CD14-positive monocyte (primary cell): ENCODE results near the gene GPSM3. TPM values are rescaled to one million over a fixed set of nuclear protein-coding genes. Genes with fewer than 3 reads are reported as not detected.
A peak's percentile ranks its signal among the peaks of the same experiment; 100 is the strongest.

Source experiments
- DNase-seq, 3 donors: peaks; one replicate each; pipeline ENCODE4 v3.0.0-alpha.2; 2011 to 2022
- H2AFZ ChIP-seq: 2 replicates; pipeline ENCODE4 v1.6.0; 2012; ENCODE audit warnings: mild to moderate bottlenecking, low read depth, low read length, inconsistent platforms; ENCODE audit not compliant: insufficient read depth, poor library complexity, severe bottlenecking
- H3K27ac ChIP-seq, 2 donors: 1 replicate in 1 of 2; 2 replicates in 1 of 2; pipeline ENCODE4 v1.5.1; 2012 to 2013; ENCODE audit warnings: low read length in 2 of 2, control low read depth in 1 of 2, inconsistent platforms in 1 of 2, low read depth in 1 of 2, mild to moderate bottlenecking in 1 of 2
- H3K27me3 ChIP-seq, 2 donors: one replicate each; pipeline versions ENCODE4 v1.6.0 to v1.6.1; 2011 to 2013; ENCODE audit warnings: low read length in 2 of 2; ENCODE audit not compliant: control insufficient read depth in 2 of 2, insufficient read depth in 2 of 2
- H3K36me3 ChIP-seq, 2 donors: replicated peaks in 1 of 2; 1 replicate in 1 of 2; 2 replicates in 1 of 2; pipeline versions ENCODE4 v1.5.1 to v1.6.1; 2012 to 2013; ENCODE audit warnings: low read length in 2 of 2, control low read depth in 1 of 2, inconsistent platforms in 1 of 2, mild to moderate bottlenecking in 1 of 2; ENCODE audit not compliant: insufficient read depth in 2 of 2, control insufficient read depth in 1 of 2
- H3K4me1 ChIP-seq, 2 donors: 1 replicate in 1 of 2; 2 replicates in 1 of 2; pipeline versions ENCODE4 v1.5.1 to v1.6.1; 2012 to 2013; ENCODE audit warnings: low read length in 2 of 2, control low read depth in 1 of 2, inconsistent platforms in 1 of 2, mild to moderate bottlenecking in 1 of 2, moderate library complexity in 1 of 2; ENCODE audit not compliant: insufficient read depth in 2 of 2, control insufficient read depth in 1 of 2
- H3K4me2 ChIP-seq: replicated peaks from 2 replicates; pipeline ENCODE3; 2012; ENCODE audit warnings: low read length, moderate library complexity, mild to moderate bottlenecking; ENCODE audit not compliant: poor library complexity, severe bottlenecking; ENCODE audit errors: extremely low read depth
- H3K4me3 ChIP-seq, 3 experiments: fragments of 200-600 bp in 1 of 3; sonication (generic) in 1 of 3; replicated peaks in 1 of 3; 1 replicate in 2 of 3; 2 replicates in 1 of 3; pipeline ENCODE4 v1.5.1; 2011 to 2013; ENCODE audit warnings: low read length in 3 of 3, mild to moderate bottlenecking in 3 of 3, control low read depth in 2 of 3, low read depth in 2 of 3, inconsistent platforms in 1 of 3, moderate library complexity in 1 of 3
- H3K79me2 ChIP-seq: 2 replicates; pipeline ENCODE4 v1.6.0; 2012; ENCODE audit warnings: mild to moderate bottlenecking, control low read depth, inconsistent platforms, low read length, moderate library complexity; ENCODE audit not compliant: insufficient read depth
- H3K9ac ChIP-seq: 2 replicates; pipeline ENCODE4 v1.6.0; 2017; ENCODE audit warnings: low read length, mild to moderate bottlenecking; ENCODE audit not compliant: insufficient read depth, poor library complexity, severe bottlenecking
- H3K9me3 ChIP-seq, 2 donors: replicated peaks in 1 of 2; 1 replicate in 1 of 2; 2 replicates in 1 of 2; pipeline versions ENCODE4 v1.5.1 to v1.6.1; 2012 to 2013; ENCODE audit warnings: low read length in 2 of 2, control low read depth in 1 of 2; ENCODE audit not compliant: control insufficient read depth in 1 of 2, insufficient read depth in 1 of 2
- H4K20me1 ChIP-seq: 2 replicates; pipeline ENCODE4 v1.6.0; 2012; ENCODE audit warnings: mild to moderate bottlenecking, low read length, control low read depth, moderate library complexity; ENCODE audit not compliant: insufficient read depth
- H3K27ac Mint-ChIP-seq, 7 donors: one replicate each; pipeline ENCODE4 v1.8.0; 2020; ENCODE audit warnings: mild to moderate bottlenecking in 7 of 7, mixed read lengths in 7 of 7, moderate library complexity in 6 of 7, inconsistent platforms in 2 of 7
- H3K27me3 Mint-ChIP-seq, 3 donors: one replicate each; pipeline ENCODE4 v1.8.0; 2021 to 2022; ENCODE audit warnings: low read depth in 3 of 3, mild to moderate bottlenecking in 3 of 3, mixed read lengths in 3 of 3, moderate library complexity in 3 of 3, inconsistent platforms in 1 of 3
- H3K36me3 Mint-ChIP-seq, 2 donors: one replicate each; pipeline ENCODE4 v1.8.0; 2020; ENCODE audit warnings: mixed read lengths in 2 of 2, inconsistent platforms in 1 of 2, mild to moderate bottlenecking in 1 of 2
- H3K4me1 Mint-ChIP-seq: one replicate; pipeline ENCODE4 v1.8.0; 2020; ENCODE audit warnings: mild to moderate bottlenecking, mixed read lengths
- H3K4me3 Mint-ChIP-seq, 2 donors: one replicate each; pipeline ENCODE4 v1.8.0; 2020; ENCODE audit warnings: mild to moderate bottlenecking in 2 of 2, mixed read lengths in 2 of 2, moderate library complexity in 1 of 2
- H3K9me3 Mint-ChIP-seq, 7 donors: one replicate each; pipeline ENCODE4 v1.8.0; 2020 to 2022; ENCODE audit warnings: mixed read lengths in 7 of 7, mild to moderate bottlenecking in 6 of 7, moderate library complexity in 6 of 7, inconsistent platforms in 2 of 7
- CTCF ChIP-seq: fragments of 200-600 bp; IDR thresholded peaks from one replicate; pipeline ENCODE4 v1.8.0; 2022; ENCODE audit warnings: antibody characterized with exemption, mild to moderate bottlenecking
- WGBS: methylation state at CpG from one replicate; pipeline ENCODE4 v1.1.5; 2013; ENCODE audit warnings: missing lambda C conversion rate; ENCODE audit not compliant: insufficient coverage; 5-methylcytosine and 5-hydroxymethylcytosine counted together
- intact Hi-C, 2 donors: fragments of 100-400 bp; cut with micrococcal nuclease; formaldehyde crosslinking; loops; one replicate each; pipeline versions ENCODE4 v1.15.0 to v1.15.1; 2023
- polyA plus RNA-seq, 3 donors: library from polyadenylated mRNA; depleted of rRNA in 1 of 3; unstranded in 2 of 3; stranded (reverse) in 1 of 3; fragments of 300-500 nt in 2 of 3; fragments of >200 nt in 1 of 3; fragmentation: Illumina TruSeq in 2 of 3; gene quantifications; 1 replicate in 2 of 3; 2 replicates in 1 of 3; pipeline ENCODE4 v1.2.3, GENCODE V29; 2012 to 2021

The GPSM3 gene
- polyA plus RNA-seq, 3 donors, result 86.1 to 340 (median 101) TPM

DNA sequence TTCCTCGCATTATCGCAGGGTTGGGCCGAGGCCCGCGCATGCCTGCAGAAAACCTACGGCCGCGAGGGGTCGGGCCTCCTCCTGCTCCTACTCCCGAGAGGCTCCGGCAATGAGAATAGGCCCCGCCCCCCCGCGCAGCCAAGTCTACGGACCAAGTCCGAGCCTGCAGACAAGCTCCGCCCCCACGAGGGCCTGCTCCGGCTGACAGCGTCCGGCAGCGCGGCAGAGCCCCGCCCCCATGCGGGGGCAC lies 3.1 kb upstream of the GPSM3 start:
- H3K4me1 ChIP-seq, result peaks cover 53 to 62% of the 10 kb centered on the region in 2 donors
- peak overlapping the region; percentile 98 for H3K9ac ChIP-seq
- H3K4me3 ChIP-seq, result peak overlapping the region in 2 of 3 experiments; percentile 46 to 98
- peak overlapping the region; percentile 98 to 100 (median 100) for H3K27ac Mint-ChIP-seq
- peaks cover 0 to 10% (median 2%) of the 10 kb centered on the region in 3 donors for H3K27me3 Mint-ChIP-seq
- TF ChIP-seq CTCF, result no peak
- H3K36me3 ChIP-seq, result peaks cover 0 to 7% of the 10 kb centered on the region in 2 donors
- H3K4me3 Mint-ChIP-seq, result peak overlapping the region in 1 of 2 donors; percentile 84
- H3K27ac ChIP-seq, result peak overlapping the region; percentile 98 to 99
- intact Hi-C loops, result loop anchor here (1.0 to 5.0 kb wide), 4 partner anchors 17 to 78 kb away; partner anchors contain the start of genes RNF5 (in 2 of the 2) and FKBPL (in 1 of the 2)
- H3K9me3 Mint-ChIP-seq, result peaks cover 0 to 3% (median 0%) of the 10 kb centered on the region in 7 donors
- H4K20me1 ChIP-seq, result no peaks in the 10 kb centered on the region
- H3K36me3 Mint-ChIP-seq, result peaks cover 6 to 8% of the 10 kb centered on the region in 2 donors
- H3K79me2 ChIP-seq, result peaks cover 43% of the 10 kb centered on the region
- H3K4me1 Mint-ChIP-seq, result peaks cover 56% of the 10 kb centered on the region
- 0% methylated on average over 25 of the region's 25 CpGs for WGBS
- peak overlapping the region; percentile 90 for H3K4me2 ChIP-seq
- H3K9me3 ChIP-seq, result no peaks in the 10 kb centered on the region
- no peaks in the 10 kb centered on the region for H3K27me3 ChIP-seq
- no peak overlapping the region for H2AFZ ChIP-seq
- peak; percentile 100 for DNase-seq

- H3K27ac Mint-ChIP-seq, result peak overlapping the region; percentile 97 to 100 (median 98)
- H3K4me1 ChIP-seq, result peaks cover 53 to 62% of the 10 kb centered on the region in 2 donors
- peaks cover 48% of the 10 kb centered on the region for H3K79me2 ChIP-seq
- H3K27ac ChIP-seq, result peak overlapping the region; percentile 95 to 98
- intact Hi-C loops, result loop anchor here (1.0 to 5.0 kb wide), 5 partner anchors 16 to 78 kb away; partner anchors contain the start of genes FKBPL (in 2 of the 2) and RNF5 (in 2 of the 2)
- peak overlapping the region; percentile 84 to 90 for H3K4me3 Mint-ChIP-seq
- H3K9me3 ChIP-seq, result no peaks in the 10 kb centered on the region
- peaks cover 6 to 13% of the 10 kb centered on the region in 2 donors for H3K36me3 Mint-ChIP-seq
- peak overlapping the region; percentile 44 to 98 (median 46) for H3K4me3 ChIP-seq
- peak; percentile 74 for TF ChIP-seq CTCF
- H3K4me1 Mint-ChIP-seq, result peaks cover 56% of the 10 kb centered on the region
- H4K20me1 ChIP-seq, result no peaks in the 10 kb centered on the region
- H3K9ac ChIP-seq, result peak overlapping the region; percentile 54
- 0% methylated on average over 11 of the region's 15 CpGs for WGBS
- DNase-seq, result peak; percentile 52 to 60 (median 52)
- peaks cover 0 to 6% (median 2%) of the 10 kb centered on the region in 3 donors for H3K27me3 Mint-ChIP-seq
- no peak overlapping the region for H2AFZ ChIP-seq
- peak overlapping the region; percentile 83 for H3K4me2 ChIP-seq
- H3K36me3 ChIP-seq, result peaks cover 0 to 7% of the 10 kb centered on the region in 2 donors
- no peaks in the 10 kb centered on the region for H3K27me3 ChIP-seq
- H3K9me3 Mint-ChIP-seq, result peaks cover 0 to 3% (median 0%) of the 10 kb centered on the region in 7 donors
Observed at GRCh38 chr6:32194825-32195651, 2.6 kb upstream of the GPSM3 start.
